Caco-2 (cell line): Measurements from ENCODE around the gene NOVA2. TPM values are rescaled to one million over a fixed set of nuclear protein-coding genes. Genes with fewer than 3 reads are reported as not detected.

ENCODE experiments used
- BruUV-seq: library from RNA; stranded (reverse); fragments of 400-500 nt; replicated peaks from 2 replicates; lab custom pipeline; 2021; lab: Mats Ljungman, UMichigan
- CTCF ChIA-PET: fragments of 300-600 bp; sonication (Branson Sonifier 250); formaldehyde crosslinking; loops from one replicate; lab custom pipeline; 2022; ENCODE audit warnings: antibody characterized with exemption; lab: Charles Lee
- POLR2A ChIA-PET: fragments of 300-600 bp; sonication (Branson Sonifier 250); formaldehyde crosslinking; loops from one replicate; lab custom pipeline; 2022; ENCODE audit warnings: antibody characterized with exemption; lab: Charles Lee
- DNase-seq, 2 experiments: peaks; one replicate each; pipeline versions ENCODE4 v3.0.0 to v3.0.0-alpha.2; 2020 to 2022
- H3K27me3 ChIP-seq: replicated peaks from 2 replicates; pipeline ENCODE4 v1.6.0; 2011; ENCODE audit warnings: low read length; ENCODE audit not compliant: control insufficient read depth, insufficient read depth
- H3K36me3 ChIP-seq: 2 replicates; pipeline ENCODE4 v1.5.1; 2011; ENCODE audit warnings: low read length; ENCODE audit not compliant: control insufficient read depth, insufficient read depth
- H3K4me1 ChIP-seq: fragments of 250-450 bp; sonication (Bioruptor Pico); 2 replicates; pipeline ENCODE4 v1.5.1; 2020; ENCODE audit warnings: mild to moderate bottlenecking
- H3K4me3 ChIP-seq: 2 replicates; pipeline ENCODE4 v1.5.1; 2011; ENCODE audit warnings: low read depth, mild to moderate bottlenecking, control low read depth, low read length
- H3K9me3 ChIP-seq: fragments of 250-450 bp; sonication (Bioruptor Pico); 2 replicates; pipeline ENCODE4 v1.5.1; 2020; ENCODE audit warnings: mild to moderate bottlenecking, moderate library complexity
- H3K27ac Mint-ChIP-seq: one replicate; pipeline ENCODE4 v1.8.0; 2022; ENCODE audit warnings: mixed read lengths; ENCODE audit not compliant: unreplicated experiment
- H3K27me3 Mint-ChIP-seq: one replicate; pipeline ENCODE4 v1.8.0; 2022; ENCODE audit warnings: mixed read lengths; ENCODE audit not compliant: insufficient read depth, unreplicated experiment
- H3K36me3 Mint-ChIP-seq: one replicate; pipeline ENCODE4 v1.8.0; 2022; ENCODE audit warnings: mild to moderate bottlenecking, mixed read lengths; ENCODE audit not compliant: insufficient read depth, unreplicated experiment
- H3K4me1 Mint-ChIP-seq: one replicate; pipeline ENCODE4 v1.8.0; 2022; ENCODE audit warnings: low read depth, mixed read lengths; ENCODE audit not compliant: unreplicated experiment
- H3K4me3 Mint-ChIP-seq: one replicate; pipeline ENCODE4 v1.8.0; 2022; ENCODE audit warnings: mild to moderate bottlenecking, moderate library complexity, mixed read lengths; ENCODE audit not compliant: unreplicated experiment
- H3K9me3 Mint-ChIP-seq: one replicate; pipeline ENCODE4 v1.8.0; 2022; ENCODE audit warnings: mixed read lengths; ENCODE audit not compliant: unreplicated experiment
- CTCF ChIP-seq, 2 experiments: fragments of 200-600 bp in 1 of 2; IDR thresholded peaks; 1 replicate in 1 of 2; 2 replicates in 1 of 2; pipeline versions ENCODE4 v1.5.1 to v1.8.0; 2011 to 2022; ENCODE audit warnings: antibody characterized with exemption in 1 of 2, control low read depth in 1 of 2, inconsistent platforms in 1 of 2, low read depth in 1 of 2, low read length in 1 of 2, mild to moderate bottlenecking in 1 of 2, moderate library complexity in 1 of 2; ENCODE audit not compliant: insufficient read depth in 1 of 2, severe bottlenecking in 1 of 2, unreplicated experiment in 1 of 2
- intact Hi-C: fragments of 100-400 bp; cut with micrococcal nuclease; formaldehyde crosslinking; loops from one replicate; pipeline ENCODE4 v1.10.0; 2022; ENCODE audit not compliant: unreplicated experiment
- total RNA-seq: library from RNA; stranded (reverse); gene quantifications from 2 replicates; pipeline ENCODE4 v1.2.3, GENCODE V29; 2022

NOVA2 gene
- total RNA-seq, 1 experiment from 2014 or later, result 0.05 TPM

GRCh38 chr19:46000491-46001246 is 27.0 kb upstream of the NOVA2 start:
- no peak for DNase-seq
- H3K27ac Mint-ChIP-seq, result peak overlapping the region; percentile 36
- H3K4me3 ChIP-seq, result no peak overlapping the region

GRCh38 chr19:45999653-46000121 is 26.0 kb upstream of the NOVA2 start:
- H3K27ac Mint-ChIP-seq, result peak overlapping the region; percentile 36
- H3K27me3 Mint-ChIP-seq, result no peaks in the 10 kb centered on the region
- ChIA-PET CTCF (no interaction called here), POLR2A (no interaction called here)
- intact Hi-C loops, result loop anchor here (5.0 kb wide), 1 partner anchor 72 kb away; no protein-coding TSS in a partner anchor
- H3K4me3 Mint-ChIP-seq, result no peak overlapping the region
- H3K27me3 ChIP-seq, result no peaks in the 10 kb centered on the region
- TF ChIP-seq CTCF (IDR thresholded peaks at IDR 0.05; ENCODE audit: insufficient read depth in 1 of 2, low read depth in 1 of 2, low read length in 1 of 2, severe bottlenecking in 1 of 2, unreplicated experiment in 1 of 2), result no peak
- H3K36me3 ChIP-seq, result no peaks in the 10 kb centered on the region
- DNase-seq, result no peak
- H3K4me3 ChIP-seq, result no peak overlapping the region
- no peaks in the 10 kb centered on the region for H3K9me3 ChIP-seq
- no TSS peak for BruUV-seq
- H3K4me1 Mint-ChIP-seq, result peaks cover 5% of the 10 kb centered on the region
- no peaks in the 10 kb centered on the region for H3K36me3 Mint-ChIP-seq
- no peaks in the 10 kb centered on the region for H3K4me1 ChIP-seq
- no peaks in the 10 kb centered on the region for H3K9me3 Mint-ChIP-seq

More at GRCh38 chr19:46000491-46001246, 27.0 kb upstream of the NOVA2 start:
- no peaks in the 10 kb centered on the region for H3K9me3 Mint-ChIP-seq
- H3K27me3 Mint-ChIP-seq, result no peaks in the 10 kb centered on the region
- peaks cover 5% of the 10 kb centered on the region for H3K4me1 Mint-ChIP-seq
- H3K4me1 ChIP-seq, result no peaks in the 10 kb centered on the region
- intact Hi-C loops, result no loop called here
- POLR2A ChIA-PET, result no interaction called here
- no peaks in the 10 kb centered on the region for H3K9me3 ChIP-seq
- CTCF ChIA-PET, result no interaction called here
- no peak overlapping the region for H3K4me3 Mint-ChIP-seq
- no peak for TF ChIP-seq CTCF (IDR thresholded peaks at IDR 0.05; ENCODE audit: insufficient read depth in 1 of 2, low read depth in 1 of 2, low read length in 1 of 2, severe bottlenecking in 1 of 2, unreplicated experiment in 1 of 2)
- no peaks in the 10 kb centered on the region for H3K36me3 ChIP-seq
- H3K27me3 ChIP-seq, result no peaks in the 10 kb centered on the region
- H3K36me3 Mint-ChIP-seq, result no peaks in the 10 kb centered on the region
- no TSS peak for BruUV-seq

- no TSS peak for BruUV-seq
- Histone ChIP-seq H3K9me3 (no peaks in the 10 kb centered on the region), H3K27me3 (no peaks in the 10 kb centered on the region), H3K36me3 (no peaks in the 10 kb centered on the region), H3K4me1 (no peaks in the 10 kb centered on the region), H3K4me3 (no peak overlapping the region)
- POLR2A ChIA-PET, result no interaction called here
- DNase-seq, result no peak
- H3K9me3 Mint-ChIP-seq, result no peaks in the 10 kb centered on the region
- H3K36me3 Mint-ChIP-seq, result no peaks in the 10 kb centered on the region
- intact Hi-C loops, result loop anchor here (5.0 kb wide), 1 partner anchor 72 kb away; no protein-coding TSS in a partner anchor
- no peak overlapping the region for H3K27ac Mint-ChIP-seq
- H3K4me3 Mint-ChIP-seq, result no peak overlapping the region
- peaks cover 5% of the 10 kb centered on the region for H3K4me1 Mint-ChIP-seq
- H3K27me3 Mint-ChIP-seq, result no peaks in the 10 kb centered on the region
- no peak for TF ChIP-seq CTCF (IDR thresholded peaks at IDR 0.05; ENCODE audit: insufficient read depth in 1 of 2, low read depth in 1 of 2, low read length in 1 of 2, severe bottlenecking in 1 of 2, unreplicated experiment in 1 of 2)
- CTCF ChIA-PET, result no interaction called here
Measured at GRCh38 chr19:45998834-45999233, 25.2 kb upstream of the NOVA2 start.
